Measurements from ENCODE around the gene KCNJ16.

KCNJ16 gene

GRCh38 chr17:70050931-70051330 is 24.1 kb upstream of the KCNJ16 start:
- H3K4me3 ChIP-seq = no peak overlapping the region
- in situ Hi-C loops (cut with MboI; ENCODE audit: low sequenced_read_pairs) = no loop called here
- no peaks in the 10 kb centered on the region for H3K4me1 ChIP-seq
- no peaks in the 10 kb centered on the region for H3K27me3 ChIP-seq (ENCODE audit: low read depth)
- H3K9me3 ChIP-seq = no peaks in the 10 kb centered on the region
- no peaks in the 10 kb centered on the region for H3K36me3 ChIP-seq (replicated peaks)
- DNase-seq (ENCODE audit: low spot score in 2 of 2) = no peak

- Histone ChIP-seq H3K4me3 (no peak overlapping the region), H3K4me1 (no peaks in the 10 kb centered on the region), H3K36me3 (replicated peaks) (no peaks in the 10 kb centered on the region), H3K27me3 (ENCODE audit: low read depth) (no peaks in the 10 kb centered on the region), H3K9me3 (no peaks in the 10 kb centered on the region)
- in situ Hi-C loops (cut with MboI; ENCODE audit: low sequenced_read_pairs) = no loop called here
- DNase-seq (ENCODE audit: low spot score in 2 of 2) = no peak
Observed at GRCh38 chr17:70053241-70054234, 21.5 kb upstream of the KCNJ16 start.

GRCh38 chr17:70055000-70055399 is 20.0 kb upstream of the KCNJ16 start:
- no peaks in the 10 kb centered on the region for H3K9me3 ChIP-seq
- in situ Hi-C loops (cut with MboI; ENCODE audit: low sequenced_read_pairs) = no loop called here

GRCh38 chr17:70059071-70059470 is 16.0 kb upstream of the KCNJ16 start:
- no peak for DNase-seq (ENCODE audit: low spot score in 2 of 2)
- Histone ChIP-seq H3K36me3 (replicated peaks) (no peaks in the 10 kb centered on the region), H3K9me3 (no peaks in the 10 kb centered on the region), H3K4me1 (no peaks in the 10 kb centered on the region), H3K27me3 (ENCODE audit: low read depth) (no peaks in the 10 kb centered on the region), H3K4me3 (no peak overlapping the region)
- in situ Hi-C loops (cut with MboI; ENCODE audit: low sequenced_read_pairs) = no loop called here

More at GRCh38 chr17:70055000-70055399, 20.0 kb upstream of the KCNJ16 start:
- Histone ChIP-seq H3K27me3 (ENCODE audit: low read depth) (no peaks in the 10 kb centered on the region), H3K4me1 (no peaks in the 10 kb centered on the region), H3K36me3 (replicated peaks) (no peaks in the 10 kb centered on the region), H3K4me3 (no peak overlapping the region)
- DNase-seq (ENCODE audit: low spot score in 2 of 2) = no peak

- in situ Hi-C loops (cut with MboI; ENCODE audit: low sequenced_read_pairs) = no loop called here
- H3K4me3 ChIP-seq = no peak overlapping the region
- no peaks in the 10 kb centered on the region for H3K4me1 ChIP-seq
- no peaks in the 10 kb centered on the region for H3K9me3 ChIP-seq
- DNase-seq (ENCODE audit: low spot score in 2 of 2) = no peak
- H3K36me3 ChIP-seq (replicated peaks) = no peaks in the 10 kb centered on the region
- H3K27me3 ChIP-seq (ENCODE audit: low read depth) = no peaks in the 10 kb centered on the region
Observed at GRCh38 chr17:70059649-70060048, 15.4 kb upstream of the KCNJ16 start.

- Histone ChIP-seq H3K4me3 (no peak overlapping the region), H3K27me3 (ENCODE audit: low read depth) (no peaks in the 10 kb centered on the region), H3K36me3 (replicated peaks) (no peaks in the 10 kb centered on the region), H3K9me3 (no peaks in the 10 kb centered on the region), H3K4me1 (no peaks in the 10 kb centered on the region)
- DNase-seq (ENCODE audit: low spot score in 2 of 2) = no peak
- in situ Hi-C loops (cut with MboI; ENCODE audit: low sequenced_read_pairs) = no loop called here
Observed at GRCh38 chr17:70060415-70060814, 14.6 kb upstream of the KCNJ16 start.

GRCh38 chr17:70067134-70067533 is 7.9 kb upstream of the KCNJ16 start:
- Histone ChIP-seq H3K4me3 (no peak overlapping the region), H3K27me3 (ENCODE audit: low read depth) (no peaks in the 10 kb centered on the region), H3K4me1 (no peaks in the 10 kb centered on the region), H3K36me3 (replicated peaks) (no peaks in the 10 kb centered on the region), H3K9me3 (no peaks in the 10 kb centered on the region)
- in situ Hi-C loops (cut with MboI; ENCODE audit: low sequenced_read_pairs) = no loop called here
- no peak for DNase-seq (ENCODE audit: low spot score in 2 of 2)

GRCh38 chr17:70070305-70071027 is 4.6 kb upstream of the KCNJ16 start:
- Histone ChIP-seq H3K9me3 (no peaks in the 10 kb centered on the region), H3K4me3 (no peak overlapping the region), H3K36me3 (replicated peaks) (no peaks in the 10 kb centered on the region), H3K27me3 (ENCODE audit: low read depth) (no peaks in the 10 kb centered on the region), H3K4me1 (no peaks in the 10 kb centered on the region)
- no peak for DNase-seq (ENCODE audit: low spot score in 2 of 2)
- in situ Hi-C loops (cut with MboI; ENCODE audit: low sequenced_read_pairs) = no loop called here

- Histone ChIP-seq H3K4me1 (no peaks in the 10 kb centered on the region), H3K27me3 (ENCODE audit: low read depth) (no peaks in the 10 kb centered on the region), H3K4me3 (no peak overlapping the region), H3K36me3 (replicated peaks) (no peaks in the 10 kb centered on the region), H3K9me3 (no peaks in the 10 kb centered on the region)
- DNase-seq (ENCODE audit: low spot score in 2 of 2) = no peak
- in situ Hi-C loops (cut with MboI; ENCODE audit: low sequenced_read_pairs) = no loop called here
Observed at GRCh38 chr17:70071127-70071526, 3.9 kb upstream of the KCNJ16 start.

- H3K4me3 ChIP-seq = no peak overlapping the region
- in situ Hi-C loops (cut with MboI; ENCODE audit: low sequenced_read_pairs) = no loop called here
- no peaks in the 10 kb centered on the region for H3K36me3 ChIP-seq (replicated peaks)
- no peaks in the 10 kb centered on the region for H3K27me3 ChIP-seq (ENCODE audit: low read depth)
- DNase-seq (ENCODE audit: low spot score in 2 of 2) = no peak
- H3K9me3 ChIP-seq = no peaks in the 10 kb centered on the region
- no peaks in the 10 kb centered on the region for H3K4me1 ChIP-seq
Observed at GRCh38 chr17:70071620-70072019, 3.4 kb upstream of the KCNJ16 start.

- H3K4me1 ChIP-seq = no peaks in the 10 kb centered on the region
- no peaks in the 10 kb centered on the region for H3K36me3 ChIP-seq (replicated peaks)
- DNase-seq (ENCODE audit: low spot score in 2 of 2) = no peak
- no peak overlapping the region for H3K4me3 ChIP-seq
- in situ Hi-C loops (cut with MboI; ENCODE audit: low sequenced_read_pairs) = no loop called here
- H3K27me3 ChIP-seq (ENCODE audit: low read depth) = no peaks in the 10 kb centered on the region
- H3K9me3 ChIP-seq = no peaks in the 10 kb centered on the region
Observed at GRCh38 chr17:70072546-70073309, 2.3 kb upstream of the KCNJ16 start.

GRCh38 chr17:70073310-70073709 is 1.7 kb upstream of the KCNJ16 start:
- Histone ChIP-seq H3K9me3 (no peaks in the 10 kb centered on the region), H3K4me3 (no peak overlapping the region), H3K4me1 (no peaks in the 10 kb centered on the region), H3K36me3 (replicated peaks) (no peaks in the 10 kb centered on the region), H3K27me3 (ENCODE audit: low read depth) (no peaks in the 10 kb centered on the region)
- DNase-seq (ENCODE audit: low spot score in 2 of 2) = no peak
- in situ Hi-C loops (cut with MboI; ENCODE audit: low sequenced_read_pairs) = no loop called here

- DNase-seq (ENCODE audit: low spot score in 2 of 2) = no peak
- H3K36me3 ChIP-seq (replicated peaks) = no peaks in the 10 kb centered on the region
- no peaks in the 10 kb centered on the region for H3K9me3 ChIP-seq
- no peaks in the 10 kb centered on the region for H3K27me3 ChIP-seq (ENCODE audit: low read depth)
- no peaks in the 10 kb centered on the region for H3K4me1 ChIP-seq
- in situ Hi-C loops (cut with MboI; ENCODE audit: low sequenced_read_pairs) = no loop called here
- no peak overlapping the region for H3K4me3 ChIP-seq
Observed at GRCh38 chr17:70073799-70074198, 1.2 kb upstream of the KCNJ16 start.

Data from HAP-1 (cell line).